Effector memory CD4-positive, alpha-beta T cell (primary cell): ENCODE data around the gene FGGY.

Source experiments
- DNase-seq, 3 donors: peaks; one replicate each; pipeline ENCODE4 v3.0.0-alpha.2; 2020
- H3K27ac ChIP-seq: 2 replicates; pipeline ENCODE4 v1.7.0; 2013; ENCODE audit warnings: mild to moderate bottlenecking, low read length, moderate library complexity; ENCODE audit not compliant: insufficient read depth, poor library complexity, severe bottlenecking
- H3K27me3 ChIP-seq: replicated peaks from 2 replicates; pipeline ENCODE4 v1.7.0; 2013; ENCODE audit warnings: mild to moderate bottlenecking, low read length; ENCODE audit not compliant: insufficient read depth, control insufficient read depth, poor library complexity, severe bottlenecking
- H3K36me3 ChIP-seq: 2 replicates; pipeline ENCODE4 v1.7.0; 2013; ENCODE audit warnings: mild to moderate bottlenecking, low read length, moderate library complexity; ENCODE audit not compliant: control insufficient read depth, insufficient read depth
- H3K4me1 ChIP-seq: 2 replicates; pipeline ENCODE4 v1.7.0; 2013; ENCODE audit warnings: low read length, mild to moderate bottlenecking; ENCODE audit not compliant: control insufficient read depth, insufficient read depth, poor library complexity, severe bottlenecking
- H3K4me3 ChIP-seq: 2 replicates; pipeline ENCODE4 v1.7.0; 2013; ENCODE audit warnings: low read length, low read depth, mild to moderate bottlenecking; ENCODE audit not compliant: insufficient read depth, poor library complexity, severe bottlenecking
- H3K9me3 ChIP-seq: 2 replicates; pipeline ENCODE4 v1.7.0; 2013; ENCODE audit warnings: mild to moderate bottlenecking, low read length, moderate library complexity; ENCODE audit not compliant: control insufficient read depth

FGGY gene

GRCh38 chr1:59671066-59671952 is 374.4 kb downstream of the FGGY start:
- no peaks in the 10 kb centered on the region for H3K36me3 ChIP-seq
- no peaks in the 10 kb centered on the region for H3K9me3 ChIP-seq
- no peaks in the 10 kb centered on the region for H3K27me3 ChIP-seq
- no peak overlapping the region for H3K4me3 ChIP-seq
- DNase-seq, result no peak
- H3K27ac ChIP-seq, result no peak overlapping the region
- no peaks in the 10 kb centered on the region for H3K4me1 ChIP-seq

DNA sequence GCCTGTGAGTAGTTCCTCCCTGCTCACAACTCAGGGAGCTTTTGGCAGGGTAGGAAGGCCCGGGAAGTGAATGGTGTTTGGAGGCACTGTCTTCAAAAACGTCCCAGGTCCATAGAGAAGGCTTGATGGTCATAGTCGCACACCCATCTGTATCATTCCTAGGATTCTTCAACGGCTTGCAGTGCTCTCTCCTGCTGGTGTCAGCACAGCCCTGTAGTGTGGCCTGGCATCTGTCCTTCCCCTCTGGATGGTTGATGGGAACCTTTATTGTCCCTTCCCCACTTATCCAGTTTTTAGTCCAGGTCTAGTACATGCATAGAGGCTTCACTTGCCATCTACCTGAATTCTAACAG is 375.0 kb downstream of the FGGY start:
- H3K27ac ChIP-seq, result no peak overlapping the region
- no peak for DNase-seq
- H3K9me3 ChIP-seq, result no peaks in the 10 kb centered on the region
- no peak overlapping the region for H3K4me3 ChIP-seq
- no peaks in the 10 kb centered on the region for H3K27me3 ChIP-seq
- H3K36me3 ChIP-seq, result no peaks in the 10 kb centered on the region
- H3K4me1 ChIP-seq, result no peaks in the 10 kb centered on the region

- no peak overlapping the region for H3K27ac ChIP-seq
- H3K27me3 ChIP-seq, result no peaks in the 10 kb centered on the region
- no peaks in the 10 kb centered on the region for H3K4me1 ChIP-seq
- H3K9me3 ChIP-seq, result no peaks in the 10 kb centered on the region
- DNase-seq, result no peak
- H3K4me3 ChIP-seq, result no peak overlapping the region
- H3K36me3 ChIP-seq, result no peaks in the 10 kb centered on the region
Observed at GRCh38 chr1:59672851-59673572, 376.1 kb downstream of the FGGY start.

DNA sequence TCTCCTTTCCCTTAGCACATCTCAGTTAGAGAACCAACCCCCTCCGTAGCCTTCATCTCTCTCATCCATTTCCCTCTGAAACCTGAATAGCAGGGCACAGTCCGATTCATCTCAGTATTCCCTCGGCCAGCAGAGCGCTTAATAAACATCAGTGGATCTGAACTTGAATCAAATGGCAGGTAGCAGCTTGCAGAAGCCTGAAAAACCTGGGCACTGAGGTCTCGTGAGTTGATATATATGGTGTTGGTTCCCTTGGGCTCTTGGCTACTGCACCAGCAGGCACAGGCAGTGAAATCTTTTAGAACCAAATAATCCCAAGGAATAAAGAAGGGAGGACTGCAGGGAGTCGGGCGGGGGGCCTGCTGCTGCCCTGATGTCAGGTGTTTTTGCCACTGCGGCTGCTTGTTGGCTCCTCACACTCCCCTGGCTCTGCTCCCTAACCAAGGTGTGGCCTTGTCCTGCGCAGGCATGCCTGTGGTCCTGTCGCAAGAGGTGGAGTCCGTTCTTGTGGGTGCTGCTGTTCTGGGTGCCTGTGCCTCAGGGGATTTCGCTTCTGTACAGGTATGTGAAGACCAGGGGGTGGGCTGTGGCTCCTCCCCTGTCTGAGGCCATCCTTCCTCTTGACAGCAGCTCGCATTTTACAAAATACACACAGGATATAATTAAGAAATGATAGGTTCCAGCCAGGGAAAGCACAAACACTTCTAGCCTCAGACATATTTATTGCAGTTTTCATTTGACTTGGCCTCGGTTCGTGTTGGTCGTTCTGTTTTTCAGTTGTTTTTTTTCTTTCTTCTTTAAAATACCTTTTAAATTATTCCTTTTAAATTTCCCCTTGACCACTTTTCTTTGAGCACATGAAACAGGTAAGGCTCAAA is 376.9 kb downstream of the FGGY start:
- Histone ChIP-seq H3K4me1 (no peaks in the 10 kb centered on the region), H3K36me3 (no peaks in the 10 kb centered on the region), H3K27ac (no peak overlapping the region), H3K4me3 (no peak overlapping the region), H3K27me3 (no peaks in the 10 kb centered on the region), H3K9me3 (no peaks in the 10 kb centered on the region)
- no peak for DNase-seq

DNA sequence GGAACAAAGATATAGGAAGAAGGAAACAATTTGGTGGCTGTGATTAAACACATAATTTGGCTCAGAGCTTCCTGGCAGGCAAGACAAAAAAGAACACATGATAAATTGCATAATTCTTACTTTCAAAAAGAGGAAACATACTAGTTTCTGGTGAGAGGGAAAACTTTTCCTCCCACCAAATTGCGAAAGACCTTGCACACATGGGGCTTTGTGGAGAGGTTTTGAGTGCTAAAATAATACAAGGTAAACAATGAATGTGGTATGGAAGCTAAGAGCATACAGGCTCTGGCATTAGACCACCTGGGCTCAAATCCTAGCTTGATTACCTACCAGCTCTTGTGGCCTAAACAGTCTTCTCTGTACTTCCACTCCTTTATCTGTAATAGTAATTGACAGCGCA is 377.7 kb downstream of the FGGY start:
- no peak overlapping the region for H3K27ac ChIP-seq
- no peaks in the 10 kb centered on the region for H3K4me1 ChIP-seq

GRCh38 chr1:59675936-59676335 is 379.0 kb downstream of the FGGY start:
- Histone ChIP-seq H3K27me3 (no peaks in the 10 kb centered on the region), H3K9me3 (no peaks in the 10 kb centered on the region), H3K4me3 (no peak overlapping the region), H3K4me1 (no peaks in the 10 kb centered on the region), H3K36me3 (no peaks in the 10 kb centered on the region), H3K27ac (no peak overlapping the region)
- DNase-seq, result no peak

More for the DNA sequence above, 377.7 kb downstream of the FGGY start:
- Histone ChIP-seq H3K9me3 (no peaks in the 10 kb centered on the region), H3K27me3 (no peaks in the 10 kb centered on the region), H3K36me3 (no peaks in the 10 kb centered on the region), H3K4me3 (no peak overlapping the region)
- no peak for DNase-seq

DNA sequence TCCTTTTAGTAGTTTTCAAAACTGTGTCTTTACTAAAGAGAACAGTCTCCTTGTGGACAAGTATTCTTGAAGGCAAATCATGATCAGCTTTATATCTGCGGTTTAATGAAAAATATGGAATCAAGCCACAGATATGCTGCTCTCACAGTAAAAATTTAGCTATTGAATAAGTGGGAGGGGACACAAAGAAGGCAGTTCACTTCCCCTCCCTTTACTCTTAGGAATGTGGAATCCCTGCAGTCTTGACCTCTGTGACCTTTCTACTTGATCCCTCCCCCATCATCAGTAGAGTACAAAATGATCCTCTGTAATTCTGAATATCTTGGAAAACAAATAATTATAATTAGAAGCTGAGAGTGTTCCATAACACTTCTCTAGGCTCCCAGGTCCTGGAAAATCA is 381.1 kb downstream of the FGGY start:
- Histone ChIP-seq H3K36me3 (no peaks in the 10 kb centered on the region), H3K27me3 (no peaks in the 10 kb centered on the region), H3K27ac (no peak overlapping the region), H3K4me1 (no peaks in the 10 kb centered on the region), H3K4me3 (no peak overlapping the region), H3K9me3 (no peaks in the 10 kb centered on the region)
- DNase-seq, result no peak

DNA sequence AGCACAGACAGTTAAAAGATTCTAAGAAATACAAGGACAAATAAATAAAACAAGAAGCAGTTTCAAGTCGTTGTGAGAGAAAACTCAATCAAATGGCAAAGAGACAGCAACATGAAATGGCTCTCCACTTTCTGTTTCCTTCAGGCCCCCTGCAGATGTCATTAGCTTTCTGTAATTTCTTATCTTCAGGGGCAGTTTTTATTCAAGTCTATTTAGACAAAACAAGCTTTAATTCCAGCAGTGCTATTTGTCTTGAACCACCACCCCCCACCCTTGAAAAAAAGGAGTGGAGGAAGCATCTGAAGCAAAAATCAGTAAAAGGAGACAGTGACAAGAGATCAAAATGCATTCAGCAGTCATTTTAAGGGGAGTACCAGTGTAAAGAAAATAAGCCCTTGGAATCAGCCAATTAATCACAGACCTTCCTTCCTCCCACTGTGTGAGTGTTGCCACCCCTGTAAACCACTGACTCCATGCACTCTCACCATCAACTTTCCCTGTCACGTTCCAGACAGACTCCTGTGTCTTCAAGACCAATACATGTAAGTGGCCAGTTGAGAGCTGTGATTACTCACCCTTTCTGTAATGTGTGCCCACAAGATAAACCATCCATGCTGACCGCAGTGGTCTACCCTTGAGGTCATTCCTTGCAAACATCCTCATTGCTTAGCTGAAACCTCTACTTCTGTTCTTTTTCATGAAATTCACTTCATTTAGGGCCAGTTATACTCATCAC is 381.8 kb downstream of the FGGY start:
- Histone ChIP-seq H3K27ac (no peak overlapping the region), H3K27me3 (no peaks in the 10 kb centered on the region), H3K4me3 (no peak overlapping the region), H3K9me3 (no peaks in the 10 kb centered on the region), H3K4me1 (no peaks in the 10 kb centered on the region), H3K36me3 (no peaks in the 10 kb centered on the region)
- DNase-seq, result no peak

GRCh38 chr1:59680044-59680443 is 383.1 kb downstream of the FGGY start:
- H3K9me3 ChIP-seq, result no peaks in the 10 kb centered on the region
- no peak overlapping the region for H3K27ac ChIP-seq

More at GRCh38 chr1:59680044-59680443, 383.1 kb downstream of the FGGY start:
- Histone ChIP-seq H3K27me3 (no peaks in the 10 kb centered on the region), H3K4me3 (no peak overlapping the region), H3K4me1 (no peaks in the 10 kb centered on the region), H3K36me3 (no peaks in the 10 kb centered on the region)
- DNase-seq, result no peak
